GM12878 (cell line): ENCODE data around the gene PPP6R2. TPM values are rescaled to one million over a fixed set of nuclear protein-coding genes. Genes with fewer than 3 reads are reported as not detected.

ENCODE experiments used
- ATAC-seq: fragments of 200-7000 bp; cut with Tn5 transposase; 3 replicates; pipeline ENCODE4 v1.9.1; 2020; ENCODE audit warnings: mild to moderate bottlenecking, moderate library complexity
- BruUV-seq: library from RNA; stranded (reverse); fragments of 400-500 nt; replicated peaks from 2 replicates; lab custom pipeline; 2021; lab: Mats Ljungman, UMichigan
- CTCF ChIA-PET: fragments of 300-600 bp; sonication (Branson Sonifier 250); formaldehyde crosslinking; extraction: SDS; loops from one replicate; lab custom pipeline; 2021; ENCODE audit warnings: inconsistent platforms; lab: Yijun Ruan, JAX
- POLR2A ChIA-PET: fragments of 350-600 bp; formaldehyde crosslinking; extraction: SDS; loops from one replicate; lab custom pipeline; 2021; ENCODE audit warnings: inconsistent platforms; lab: Charles Lee
- RAD21 ChIA-PET: fragments of 300-600 bp; sonication (Branson Sonifier 250); formaldehyde crosslinking; loops from one replicate; lab custom pipeline; 2023; ENCODE audit warnings: antibody characterized with exemption; ENCODE audit not compliant: unreplicated experiment; lab: Charles Lee
- SMC1A ChIA-PET: fragments of 300-600 bp; sonication (Branson Sonifier 250); formaldehyde crosslinking; loops from one replicate; lab custom pipeline; 2023; ENCODE audit not compliant: unreplicated experiment, uncharacterized antibody; lab: Charles Lee
- DNase-seq: peaks from one replicate; pipeline ENCODE4 v3.0.0-alpha.2; 2011; ENCODE audit warnings: low read depth, low spot score
- FAIRE-seq: peaks from 3 replicates; lab custom pipeline; 2011; peaks lifted over from hg19 to GRCh38; lab: Jason Lieb, UNC
- H2AFZ ChIP-seq: 2 replicates; pipeline ENCODE4 v1.6.0; 2011; ENCODE audit warnings: low read depth, low read length, control low read depth; ENCODE audit not compliant: control insufficient read depth
- H3K27ac ChIP-seq: 2 replicates; pipeline ENCODE4 v1.5.1; 2011; ENCODE audit warnings: control low read depth; ENCODE audit not compliant: control insufficient read depth, insufficient read depth
- H3K27me3 ChIP-seq, 2 experiments: replicated peaks in 1 of 2; 2 replicates each; pipeline versions ENCODE4 v1.6.0 to v1.6.1; 2011; ENCODE audit warnings: low read length in 1 of 2; ENCODE audit not compliant: control insufficient read depth in 2 of 2, insufficient read depth in 2 of 2
- H3K36me3 ChIP-seq, 2 experiments: 2 replicates each; pipeline ENCODE4 v1.5.1; 2011; ENCODE audit warnings: low read length in 1 of 2; ENCODE audit not compliant: control insufficient read depth in 2 of 2, insufficient read depth in 2 of 2
- H3K4me1 ChIP-seq: 2 replicates; pipeline ENCODE4 v1.6.1; 2011; ENCODE audit warnings: mild to moderate bottlenecking, low read length, moderate library complexity, mixed read lengths; ENCODE audit not compliant: control insufficient read depth, insufficient read depth
- H3K4me2 ChIP-seq: 2 replicates; pipeline ENCODE4 v1.6.0; 2011; ENCODE audit warnings: control low read depth; ENCODE audit not compliant: control insufficient read depth, insufficient read depth
- H3K4me3 ChIP-seq: fragments of 200-600 bp; sonication (generic); 2 replicates; pipeline ENCODE4 v1.5.1; 2016
- H3K79me2 ChIP-seq: 2 replicates; pipeline ENCODE4 v1.6.0; 2011; ENCODE audit warnings: low read length; ENCODE audit not compliant: control insufficient read depth, insufficient read depth
- H3K9ac ChIP-seq: 2 replicates; pipeline ENCODE4 v1.8.0; 2011; ENCODE audit warnings: low read length, control low read depth, mixed read lengths; ENCODE audit not compliant: control insufficient read depth, insufficient read depth
- H3K9me3 ChIP-seq: replicated peaks from 3 replicates; pipeline ENCODE4 v1.5.1; 2011; ENCODE audit warnings: mild to moderate bottlenecking, low read length; ENCODE audit not compliant: control insufficient read depth, insufficient read depth
- H4K20me1 ChIP-seq: 2 replicates; pipeline ENCODE4 v1.6.0; 2011; ENCODE audit not compliant: control insufficient read depth, insufficient read depth
- EGR1 ChIP-seq, 2 experiments: IDR thresholded peaks; 1 replicate in 1 of 2; 2 replicates in 1 of 2; pipeline ENCODE4 v1.6.1; 2011 to 2012; ENCODE audit warnings: low read depth in 2 of 2, low read length in 2 of 2, borderline replicate concordance in 1 of 2, mild to moderate bottlenecking in 1 of 2, moderate library complexity in 1 of 2
- NRF1 ChIP-seq: conservative IDR thresholded peaks from 2 replicates; pipeline ENCODE4 v1.6.1; 2011; ENCODE audit warnings: mild to moderate bottlenecking, low read depth, low read length, improper control_type of control experiment
- PAX5 ChIP-seq: IDR thresholded peaks from 2 replicates; pipeline ENCODE4 v1.6.1; 2011; ENCODE audit warnings: low read depth, low read length, borderline replicate concordance
- POLR2A ChIP-seq: IDR thresholded peaks from 2 replicates; pipeline ENCODE4 v1.6.1; 2011; ENCODE audit warnings: low read depth, mild to moderate bottlenecking, low read length
- POU2F2 ChIP-seq: IDR thresholded peaks from 3 replicates; pipeline ENCODE4 v1.6.1; 2011; ENCODE audit warnings: low read depth, mild to moderate bottlenecking, low read length, borderline replicate concordance
- WGBS: methylation state at CpG from one replicate; pipeline ENCODE4 v1.1.6; 2016; ENCODE audit warnings: low lambda C conversion rate; ENCODE audit not compliant: insufficient replicate concordance, insufficient coverage; ENCODE audit errors: missing lambda C conversion rate; 5-methylcytosine and 5-hydroxymethylcytosine counted together
- in situ Hi-C: fragments of 300-500 bp; cut with MboI; formaldehyde crosslinking; loops from 9 replicates; pipeline ENCODE4 v1.14.3; 2018; ENCODE audit warnings: mixed read lengths
- intact Hi-C: fragments of 100-400 bp; cut with micrococcal nuclease; formaldehyde crosslinking; loops from one replicate; pipeline ENCODE4 v1.14.2; 2022; ENCODE audit not compliant: unreplicated experiment
- polyA plus RNA-seq, 11 experiments: library from polyadenylated mRNA; depleted of rRNA in 4 of 11; unstranded in 6 of 11; stranded (reverse) in 5 of 11; fragments of >200 nt; fragmentation: Nextera tagmentation in 4 of 11; fragmentation: Illumina TruSeq in 1 of 11; extraction: Ambion mirVana in 4 of 11; extraction: Trizol in 1 of 11; gene quantifications; 1 replicate in 1 of 11; 2 replicates in 10 of 11; pipeline versions ENCODE4 v1.2.1 to v1.2.3, GENCODE V29; 2011 to 2016; ENCODE audit warnings: inconsistent platforms in 2 of 11, missing spikeins in 2 of 11, low read depth in 1 of 11
- total RNA-seq, 4 experiments: library from RNA; depleted of rRNA in 3 of 4; stranded (reverse); fragments of >200 nt in 3 of 4; fragmentation: Illumina TruSeq in 1 of 4; extraction: Trizol in 1 of 4; gene quantifications; 2 replicates each; pipeline versions ENCODE4 v1.2.1 to v1.2.3, GENCODE V29; 2013 to 2021

PPP6R2 gene
- total and polyA plus RNA-seq, 10 of the 15 experiments (the other 5 are each of a cell fraction or from before 2014, with no cell fraction given): 0.29 to 52.6 (median 25.4) TPM

DNA sequence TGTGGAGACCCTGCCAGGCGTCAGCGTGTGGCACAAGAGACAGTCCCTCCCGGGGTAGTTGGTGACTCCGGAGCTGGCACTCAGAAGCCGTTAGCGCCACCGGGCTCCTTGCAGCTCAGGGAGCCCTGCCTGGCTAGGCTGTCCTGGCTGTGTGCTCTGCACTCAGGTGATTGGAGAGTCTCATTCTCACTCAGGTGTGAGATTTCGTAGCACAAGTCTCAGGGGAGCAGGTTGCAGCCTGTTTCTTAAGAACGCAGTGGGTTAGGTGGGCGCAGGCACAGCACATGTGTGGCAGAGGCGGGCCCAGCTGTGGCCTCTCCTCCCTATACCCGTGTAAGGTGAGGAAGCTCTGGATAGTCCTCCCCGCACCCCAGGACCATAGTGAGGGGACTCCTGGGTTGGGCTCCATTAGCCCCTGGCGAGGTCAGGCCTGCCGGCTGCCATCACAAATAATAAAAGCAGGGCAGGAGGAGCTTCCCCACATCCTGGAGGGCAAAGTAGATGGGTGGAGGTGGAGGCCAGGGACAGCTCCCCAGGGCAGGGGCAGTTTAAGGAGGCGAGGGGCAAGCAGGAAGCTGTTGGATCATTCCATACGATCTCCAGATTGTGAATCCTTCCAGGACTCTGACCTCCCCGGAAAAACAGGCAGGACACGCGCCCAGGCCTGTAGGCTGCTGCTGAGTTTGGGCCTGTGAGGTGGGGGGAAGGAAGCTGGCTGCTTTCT lies 92.3 kb downstream of the PPP6R2 start:
- 87% methylated on average over 20 of the region's 20 CpGs for WGBS
- Histone ChIP-seq H3K4me1 (no peaks in the 10 kb centered on the region), H3K4me2 (no peak overlapping the region), H3K4me3 (no peak overlapping the region), H3K36me3 (peaks cover 13 to 45% of the 10 kb centered on the region in 2 experiments; a peak in 3 of 4 replicates), H3K9ac (no peak overlapping the region), H3K79me2 (no peaks in the 10 kb centered on the region), H2AFZ (no peak overlapping the region), H3K9me3 (no peaks in the 10 kb centered on the region), H3K27me3 (no peaks in the 10 kb centered on the region), H3K27ac (no peak overlapping the region), H4K20me1 (no peaks in the 10 kb centered on the region)
- ChIA-PET CTCF (no interaction called here), SMC1A (no interaction called here), RAD21 (no interaction called here), POLR2A (no interaction called here)
- TF ChIP-seq NRF1: no peak
- intact Hi-C loops: no loop called here
- DNase-seq (no peak), FAIRE-seq (no peak), ATAC-seq (no peak)
- no TSS peak for BruUV-seq
- in situ Hi-C loops: no loop called here

DNA sequence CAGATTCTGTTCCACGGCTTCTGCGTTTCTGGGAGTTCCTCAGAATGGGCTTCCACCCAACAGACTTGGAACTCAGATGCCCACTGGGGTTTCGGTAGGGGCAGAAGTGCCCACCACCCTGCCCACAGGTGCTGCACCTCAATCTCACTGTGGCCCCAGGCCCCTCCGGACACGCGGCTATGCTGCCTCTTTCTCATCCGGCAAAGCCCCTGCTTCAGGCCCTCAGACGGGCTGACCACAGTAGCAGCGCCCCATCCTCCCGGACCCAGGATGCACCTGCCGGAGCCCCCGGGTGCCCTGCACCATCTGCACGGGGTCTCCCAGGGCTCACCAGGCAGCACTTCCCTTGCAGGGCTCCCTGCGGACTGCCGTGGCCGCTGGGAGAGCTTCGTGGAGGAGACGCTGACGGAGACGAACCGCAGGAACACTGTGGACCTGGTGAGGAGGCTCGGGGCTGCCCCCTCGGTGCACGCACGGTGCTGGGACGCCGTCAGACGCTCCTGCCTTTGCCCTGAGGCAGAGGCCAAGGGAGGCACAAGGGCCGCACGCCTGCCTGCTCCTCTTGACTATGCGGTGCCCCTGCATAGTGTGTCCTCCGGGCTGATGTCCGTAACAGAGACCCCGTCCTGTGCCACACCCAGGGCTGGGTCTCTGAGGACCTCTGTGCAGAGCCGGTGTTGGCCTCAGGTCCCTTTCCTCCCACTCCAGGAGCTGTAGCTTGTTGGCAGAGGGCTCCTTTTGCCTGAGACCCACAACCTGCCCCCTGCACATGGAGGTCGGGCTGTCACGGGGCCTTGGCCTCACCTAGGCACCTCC lies 93.1 kb downstream of the PPP6R2 start:
- intact Hi-C loops: no loop called here
- in situ Hi-C loops: no loop called here
- 88% methylated on average over 37 of the region's 37 CpGs for WGBS
- Histone ChIP-seq H3K27ac (no peak overlapping the region), H3K79me2 (no peaks in the 10 kb centered on the region), H3K9me3 (no peaks in the 10 kb centered on the region), H3K27me3 (no peaks in the 10 kb centered on the region), H3K36me3 (peaks cover 13 to 47% of the 10 kb centered on the region in 2 experiments; a peak in 3 of 4 replicates), H3K4me1 (no peaks in the 10 kb centered on the region), H3K9ac (no peak overlapping the region), H2AFZ (no peak overlapping the region), H3K4me3 (no peak overlapping the region), H4K20me1 (no peaks in the 10 kb centered on the region), H3K4me2 (no peak overlapping the region)
- TF ChIP-seq POU2F2: no peak
- peak; percentile 48; the same call in 1 of the 2 replicates for TF ChIP-seq POLR2A
- no peak for TF ChIP-seq EGR1 (IDR thresholded peaks at IDR 0.05; ENCODE audit: borderline replicate concordance in 1 of 2, low read depth in 2 of 2, low read length in 2 of 2)
- TF ChIP-seq PAX5: no peak
- ATAC-seq (no peak), FAIRE-seq (no peak), DNase-seq (no peak)
- BruUV-seq: no TSS peak
- POLR2A ChIA-PET: no interaction called here
- CTCF ChIA-PET: no interaction called here
- RAD21 ChIA-PET: no interaction called here
- SMC1A ChIA-PET: no interaction called here
